Cardiac ventricle fibroblast (primary cell): ENCODE measurements around the gene SOS2. TPM values are rescaled to one million over a fixed set of nuclear protein-coding genes. Genes with fewer than 3 reads are reported as not detected.

Source experiments
- total RNA-seq: library from RNA; depleted of rRNA; stranded (reverse); fragments of >200 nt; gene quantifications from 2 replicates; pipeline ENCODE4 v1.2.3, GENCODE V29; 2015

Gene SOS2
- 9.0 and 11.6 TPM in 2 replicates for total RNA-seq

GRCh38 chr14:50231475-50232275, at the start of gene SOS2:
TSS of gene SOS2 (minus strand) at chr14:50231578. CDS start at chr14:50231283, 295 bp downstream.

GRCh38 chr14:50116181-50116956, 115.0 kb downstream of the SOS2 start, which contains the start of gene VCPKMT:
TSS of gene VCPKMT (minus strand) at chr14:50116572. CDS start at chr14:50116552, 20 bp downstream.

Other genes starting within 250 kb of the SOS2 start
- gene VCPKMT, start 115.0 kb downstream of the SOS2 start, total RNA-seq, result 3.8 and 4.1 TPM in 2 replicates
- gene L2HGDH, start 80.7 kb upstream of the SOS2 start, total RNA-seq, result 1.5 and 3.7 TPM in 2 replicates
- 3.9 and 11.0 TPM in 2 replicates for gene DMAC2L, start 80.7 kb upstream of the SOS2 start, total RNA-seq
- 6.7 and 9.0 TPM in 2 replicates for gene CDKL1, start 165.3 kb upstream of the SOS2 start, total RNA-seq